H1 (cell line): Measurements from ENCODE around the gene GRK6. TPM values are rescaled to one million over a fixed set of nuclear protein-coding genes. Genes with fewer than 3 reads are reported as not detected.
A peak's percentile ranks its signal among the peaks of the same experiment; 100 is the strongest.

Experiments
- CTCF ChIA-PET: fragments of 300-600 bp; sonication (Branson Sonifier 250); formaldehyde crosslinking; loops from one replicate; lab custom pipeline; 2021; ENCODE audit not compliant: partially characterized antibody; lab: Charles Lee
- POLR2A ChIA-PET: fragments of 300-600 bp; sonication (Branson Sonifier 250); formaldehyde crosslinking; loops from one replicate; lab custom pipeline; 2021; ENCODE audit warnings: inconsistent platforms; ENCODE audit not compliant: partially characterized antibody; lab: Charles Lee
- DNase-seq, 2 experiments: peaks; one replicate each; pipeline versions ENCODE4 v3.0.0 to v3.0.0-alpha.2; 2010 to 2022; ENCODE audit warnings: low spot score in 2 of 2, low read depth in 1 of 2, mixed read lengths in 1 of 2
- FAIRE-seq: peaks from 2 replicates; lab custom pipeline; 2011; peaks lifted over from hg19 to GRCh38; lab: Jason Lieb, UNC
- H2AFZ ChIP-seq: 2 replicates; pipeline ENCODE4 v1.8.1; 2012; ENCODE audit warnings: low read length, inconsistent platforms
- H2AK5ac ChIP-seq: 2 replicates; pipeline ENCODE4 v1.6.1; 2013; ENCODE audit warnings: low read depth, low read length
- H2BK120ac ChIP-seq: replicated peaks from 2 replicates; pipeline ENCODE3; 2013; ENCODE audit warnings: low read depth, low read length, inconsistent platforms
- H2BK12ac ChIP-seq: 2 replicates; pipeline ENCODE4 v1.6.1; 2013; ENCODE audit warnings: low read depth, low read length
- H2BK15ac ChIP-seq: 2 replicates; pipeline ENCODE4 v1.6.1; 2013; ENCODE audit warnings: low read length
- H2BK20ac ChIP-seq: 2 replicates; pipeline ENCODE4 v1.6.1; 2013; ENCODE audit warnings: low read length
- H2BK5ac ChIP-seq: 2 replicates; pipeline ENCODE4 v1.6.1; 2013; ENCODE audit warnings: low read depth, low read length
- H3K14ac ChIP-seq: 2 replicates; pipeline ENCODE4 v1.6.1; 2013; ENCODE audit warnings: inconsistent platforms; ENCODE audit not compliant: insufficient read length
- H3K18ac ChIP-seq: 2 replicates; pipeline ENCODE4 v1.6.1; 2013; ENCODE audit warnings: low read length; ENCODE audit errors: extremely low read depth
- H3K23ac ChIP-seq: 2 replicates; pipeline ENCODE4 v1.6.1; 2013; ENCODE audit warnings: inconsistent platforms; ENCODE audit not compliant: insufficient read length
- H3K23me2 ChIP-seq: 2 replicates; pipeline ENCODE4 v1.6.1; 2013; ENCODE audit warnings: low read depth, low read length
- H3K27ac ChIP-seq: 2 replicates; pipeline ENCODE4 v1.6.1; 2011; ENCODE audit warnings: low read depth, low read length, inconsistent platforms
- H3K27me3 ChIP-seq, 4 experiments: replicated peaks in 1 of 4; 1 replicate in 1 of 4; 2 replicates in 3 of 4; pipeline versions ENCODE4 v1.6.1 to v1.8.1; 2011 to 2013; ENCODE audit warnings: low read length in 3 of 4, mild to moderate bottlenecking in 3 of 4, inconsistent platforms in 2 of 4, mixed read lengths in 2 of 4, moderate library complexity in 1 of 4; ENCODE audit not compliant: control insufficient read depth in 3 of 4, insufficient read depth in 3 of 4; ENCODE audit errors: extremely low read depth in 1 of 4
- H3K36me3 ChIP-seq, 4 experiments: 2 replicates each; pipeline versions ENCODE4 v1.6.1 to v1.8.1; 2011 to 2013; ENCODE audit warnings: mild to moderate bottlenecking in 4 of 4, low read length in 3 of 4, moderate library complexity in 2 of 4, control low read depth in 1 of 4, inconsistent platforms in 1 of 4; ENCODE audit not compliant: insufficient read depth in 4 of 4, control insufficient read depth in 2 of 4
- H3K4ac ChIP-seq: replicated peaks from 2 replicates; pipeline ENCODE3; 2013; ENCODE audit warnings: low read length, low read depth, mixed read lengths, inconsistent platforms; ENCODE audit not compliant: insufficient read length
- H3K4me1 ChIP-seq, 4 experiments: replicated peaks in 1 of 4; 1 replicate in 1 of 4; 2 replicates in 3 of 4; pipeline versions ENCODE4 v1.6.1 to v1.8.1; 2011 to 2013; ENCODE audit warnings: low read length in 3 of 4, inconsistent platforms in 2 of 4, mixed read lengths in 1 of 4; ENCODE audit not compliant: insufficient read depth in 4 of 4, control insufficient read depth in 3 of 4
- H3K4me2 ChIP-seq, 2 experiments: 2 replicates each; pipeline versions ENCODE4 v1.6.1 to v1.8.1; 2011 to 2013; ENCODE audit warnings: low read depth in 2 of 2, low read length in 2 of 2, control low read depth in 1 of 2, inconsistent platforms in 1 of 2, mild to moderate bottlenecking in 1 of 2; ENCODE audit not compliant: insufficient read depth in 1 of 2
- H3K4me3 ChIP-seq, 4 experiments: fragments of 200-600, 300-600 bp in 1 of 4; sonication (generic), shearing (Covaris generic), sonication (Bioruptor Twin) in 1 of 4; 2 replicates each; pipeline versions ENCODE4 v1.5.1 to v1.8.1; 2011 to 2016; ENCODE audit warnings: low read length in 4 of 4, low read depth in 3 of 4, control low read depth in 2 of 4, inconsistent platforms in 2 of 4, mild to moderate bottlenecking in 2 of 4, mixed read lengths in 1 of 4, moderate library complexity in 1 of 4; ENCODE audit not compliant: insufficient read depth in 2 of 4; ENCODE audit errors: extremely low read depth in 1 of 4
- H3K56ac ChIP-seq: replicated peaks from 2 replicates; pipeline ENCODE3; 2013; ENCODE audit warnings: low read depth, mild to moderate bottlenecking, mixed read lengths, low read length, inconsistent platforms; ENCODE audit not compliant: insufficient read length
- H3K79me1 ChIP-seq: 2 replicates; pipeline ENCODE4 v1.6.1; 2013; ENCODE audit warnings: low read depth, low read length, control low read depth
- H3K79me2 ChIP-seq, 2 experiments: 2 replicates each; pipeline versions ENCODE4 v1.6.1 to v1.8.1; 2012 to 2013; ENCODE audit warnings: low read length in 2 of 2, mild to moderate bottlenecking in 2 of 2, inconsistent platforms in 1 of 2; ENCODE audit not compliant: insufficient read depth in 2 of 2, control insufficient read depth in 1 of 2
- H3K9ac ChIP-seq, 4 experiments: replicated peaks in 1 of 4; 1 replicate in 1 of 4; 2 replicates in 3 of 4; pipeline versions ENCODE4 v1.6.1 to v1.8.1; 2011 to 2013; ENCODE audit warnings: low read depth in 3 of 4, low read length in 3 of 4, control low read depth in 2 of 4, mild to moderate bottlenecking in 2 of 4, moderate library complexity in 2 of 4, inconsistent platforms in 1 of 4; ENCODE audit errors: extremely low read depth in 1 of 4
- H3K9me3 ChIP-seq, 2 experiments: 2 replicates each; pipeline versions ENCODE4 v1.6.1 to v1.8.1; 2012 to 2013; ENCODE audit warnings: mild to moderate bottlenecking in 2 of 2, moderate library complexity in 2 of 2, control low read depth in 1 of 2, inconsistent platforms in 1 of 2, low read depth in 1 of 2, low read length in 1 of 2, mixed read lengths in 1 of 2; ENCODE audit not compliant: insufficient read depth in 2 of 2
- H4K20me1 ChIP-seq, 2 experiments: replicated peaks in 1 of 2; 2 replicates each; pipeline versions ENCODE3 to v1.8.1; 2011 to 2013; ENCODE audit warnings: inconsistent platforms in 2 of 2, low read length in 2 of 2, mild to moderate bottlenecking in 1 of 2; ENCODE audit not compliant: insufficient read depth in 2 of 2, control insufficient read depth in 1 of 2
- H4K5ac ChIP-seq: 2 replicates; pipeline ENCODE4 v1.6.1; 2013; ENCODE audit warnings: low read length, low read depth, mixed read lengths, inconsistent platforms; ENCODE audit not compliant: insufficient read length
- H4K8ac ChIP-seq: 2 replicates; pipeline ENCODE4 v1.8.0; 2013; ENCODE audit warnings: mild to moderate bottlenecking, moderate library complexity, low read length, inconsistent platforms; ENCODE audit not compliant: insufficient read depth; ENCODE audit errors: extremely low read depth
- H4K91ac ChIP-seq: replicated peaks from 2 replicates; pipeline ENCODE3; 2013; ENCODE audit warnings: low read length, mixed read lengths, inconsistent platforms; ENCODE audit not compliant: insufficient read length
- ASH2L ChIP-seq: fragments of 200-600, 300-600 bp; sonication (generic); IDR thresholded peaks from one replicate; pipeline ENCODE4 v1.7.1; 2017; ENCODE audit warnings: low read length
- CEBPB ChIP-seq: IDR thresholded peaks from 2 replicates; pipeline ENCODE4 v1.6.1; 2012; ENCODE audit warnings: low read depth, low read length
- POLR2A ChIP-seq, 2 experiments: IDR thresholded peaks; 1 replicate in 1 of 2; 2 replicates in 1 of 2; pipeline ENCODE4 v1.6.1; 2011; ENCODE audit warnings: low read depth in 2 of 2, low read length in 2 of 2, mild to moderate bottlenecking in 2 of 2; ENCODE audit errors: control extremely low read depth in 1 of 2
- WGBS, 2 experiments: shearing (Covaris generic) in 1 of 2; methylation state at CpG; one replicate each; pipeline versions ENCODE4 v1.1.6 to v1.1.7; 2013 to 2015; ENCODE audit warnings: low lambda C conversion rate in 2 of 2, mixed read lengths in 2 of 2, inconsistent platforms in 1 of 2, low coverage in 1 of 2, missing lambda C conversion rate in 1 of 2; ENCODE audit not compliant: insufficient replicate concordance in 2 of 2, insufficient coverage in 1 of 2, insufficient read length in 1 of 2; ENCODE audit errors: extremely low coverage in 1 of 2, missing lambda C conversion rate in 1 of 2; 5-methylcytosine and 5-hydroxymethylcytosine counted together
- polyA plus RNA-seq, 7 experiments: library from polyadenylated mRNA; depleted of rRNA in 3 of 7; stranded (reverse) in 5 of 7; unstranded in 2 of 7; fragments of >200 nt in 5 of 7; fragments of 200-250 nt in 2 of 7; gene quantifications; 1 replicate in 5 of 7; 2 replicates in 1 of 7; 4 replicates in 1 of 7; pipeline versions ENCODE4 v1.2.1 to v1.2.3, GENCODE V29; 2011 to 2013; ENCODE audit warnings: missing spikeins in 2 of 7, mixed read lengths in 2 of 7
- total RNA-seq: library from RNA; stranded (reverse); fragmentation: NEBNext Ultra II Directional; extraction: Animal tissue kit (Norgen Biotek cat#: 25700); gene quantifications from 2 replicates; pipeline ENCODE4 v1.2.1, GENCODE V29; 2021

The GRK6 gene
- total and polyA plus RNA-seq, 2 of the 8 experiments (the other 6 are each of a cell fraction or from before 2014, with no cell fraction given) = 31.8 to 57.8 TPM

GRCh38 chr5:177478711-177479646 lies 52.5 kb downstream of the GRK6 start:
- peaks cover 0 to 5% of the 10 kb centered on the region in 2 experiments for H4K20me1 ChIP-seq
- 92% methylated on average over 18 of the region's 18 CpGs; no CpG with 5 or more reads in 1 of the 2 experiments for WGBS, 2 experiments
- no peak for FAIRE-seq

More at GRCh38 chr5:177478711-177479646, 52.5 kb downstream of the GRK6 start:
- H3K4me1 ChIP-seq = peaks cover 0 to 17% (median 9%) of the 10 kb centered on the region in 4 experiments; a peak in 6 of 7 replicates
- no peak overlapping the region for H3K9ac ChIP-seq
- H3K14ac ChIP-seq = no peak overlapping the region
- no peak overlapping the region; the same call in 1 of the 2 replicates for H2BK20ac ChIP-seq
- no peak overlapping the region for H3K23ac ChIP-seq
- no peak overlapping the region for H4K5ac ChIP-seq
- ChIA-PET POLR2A (interaction anchor here (1.2 to 67.5 kb wide), 6 partner anchors 1 to 113 kb away, joined by 3 to 3349 read pairs (median 8); partner anchors contain the start of genes DBN1, DDX41, DOK3 and PDLIM7), CTCF (interaction anchor here (0.5 to 10.4 kb wide), 10 partner anchors 13 to 109 kb away, joined by 3 to 162 read pairs (median 4); partner anchors contain the start of gene PDLIM7)
- no peak overlapping the region for H4K91ac ChIP-seq
- peak in 1 of 2 experiments; percentile 63; a peak in 2 of 3 replicates for TF ChIP-seq POLR2A (IDR thresholded peaks at IDR 0.05; ENCODE audit: control extremely low read depth in 1 of 2, low read depth in 2 of 2, low read length in 2 of 2)
- TF ChIP-seq CEBPB = no peak
- no peak for TF ChIP-seq ASH2L
- H3K4me3 ChIP-seq = no peak overlapping the region
- no peak overlapping the region for H2AK5ac ChIP-seq
- H3K79me1 ChIP-seq = peaks cover 1% of the 10 kb centered on the region; the same call in 1 of the 2 replicates
- H3K79me2 ChIP-seq = no peaks in the 10 kb centered on the region
- H2BK120ac ChIP-seq = no peak overlapping the region
- no peak overlapping the region for H2BK15ac ChIP-seq
- no peaks in the 10 kb centered on the region for H3K9me3 ChIP-seq
- no peak overlapping the region for H3K27ac ChIP-seq
- H2BK12ac ChIP-seq = no peak overlapping the region
- DNase-seq = no peak
- no peak overlapping the region for H3K4me2 ChIP-seq
- H3K27me3 ChIP-seq = no peaks in the 10 kb centered on the region
- no peak overlapping the region for H2AFZ ChIP-seq
- H2BK5ac ChIP-seq = no peak overlapping the region
- no peak overlapping the region for H3K18ac ChIP-seq
- H3K36me3 ChIP-seq = peaks cover 4 to 9% (median 5%) of the 10 kb centered on the region in 4 experiments; a peak in 5 of 8 replicates
- no peak overlapping the region for H3K4ac ChIP-seq
- no peak overlapping the region for H4K8ac ChIP-seq
- H3K56ac ChIP-seq = no peak overlapping the region
- peaks cover 1% of the 10 kb centered on the region for H3K23me2 ChIP-seq
